NCI-H774 (cell line): ENCODE results near the gene LDLRAD4.
"Not testable (repeated sequence)": the region's sequence is repeated elsewhere in the genome, so short reads cannot be mapped to it uniquely, and the experiment has no call there.

Experiments used
- DNase-seq: peaks from one replicate; lab custom pipeline; 2025; lab: John Stamatoyannopoulos, UW

The LDLRAD4 gene

GRCh38 chr18:13338318-13338717 lies 119.8 kb downstream of the LDLRAD4 start:
- DNase-seq, result no peak

- DNase-seq, result no peak
Observed at GRCh38 chr18:13339653-13340052, 121.1 kb downstream of the LDLRAD4 start.

- DNase-seq, result not testable (repeated sequence)
Observed at GRCh38 chr18:13346449-13346848, 127.9 kb downstream of the LDLRAD4 start.

GRCh38 chr18:13353084-13353823 lies 134.7 kb downstream of the LDLRAD4 start:
- no peak for DNase-seq

- no peak for DNase-seq
Observed at GRCh38 chr18:13354402-13354801, 135.8 kb downstream of the LDLRAD4 start.

- DNase-seq, result no peak
Observed at GRCh38 chr18:13356032-13356431, 137.5 kb downstream of the LDLRAD4 start.

GRCh38 chr18:13357289-13357688 lies 138.7 kb downstream of the LDLRAD4 start:
- DNase-seq, result no peak

- no peak for DNase-seq
Observed at GRCh38 chr18:13359210-13359609, 140.7 kb downstream of the LDLRAD4 start.

- DNase-seq, result no peak
Observed at GRCh38 chr18:13361431-13361830, 142.9 kb downstream of the LDLRAD4 start.

GRCh38 chr18:13362051-13362450 lies 143.5 kb downstream of the LDLRAD4 start:
- DNase-seq, result no peak

- DNase-seq, result no peak
Observed at GRCh38 chr18:13362607-13363006, 144.0 kb downstream of the LDLRAD4 start.

GRCh38 chr18:13363359-13363758 lies 144.8 kb downstream of the LDLRAD4 start:
- no peak for DNase-seq

- no peak for DNase-seq
Observed at GRCh38 chr18:13364721-13365205, 146.2 kb downstream of the LDLRAD4 start.

GRCh38 chr18:13366131-13366530 lies 147.6 kb downstream of the LDLRAD4 start:
- DNase-seq, result no peak

- DNase-seq, result no peak
Observed at GRCh38 chr18:13366541-13366940, 148.0 kb downstream of the LDLRAD4 start.

GRCh38 chr18:13366962-13367892 lies 148.7 kb downstream of the LDLRAD4 start:
- DNase-seq, result no peak

GRCh38 chr18:13368080-13368813 lies 149.7 kb downstream of the LDLRAD4 start:
- no peak for DNase-seq

- DNase-seq, result no peak
Observed at GRCh38 chr18:13369353-13369752, 150.8 kb downstream of the LDLRAD4 start.

GRCh38 chr18:13369756-13370510 lies 151.4 kb downstream of the LDLRAD4 start:
- DNase-seq, result no peak

- DNase-seq, result no peak
Observed at GRCh38 chr18:13370995-13371625, 152.6 kb downstream of the LDLRAD4 start.
